GM18867 (cell line): ENCODE data around the gene SLC35F1.

Experiments
- ATAC-seq: cut with Tn5 transposase; IDR thresholded peaks from one replicate; pipeline ENCODE4 v1.9.1; 2021; ENCODE audit warnings: mild to moderate bottlenecking, moderate library complexity; ENCODE audit not compliant: unreplicated experiment

SLC35F1 gene

GRCh38 chr6:118249680-118250079, 342.6 kb downstream of the SLC35F1 start:
- no peak for ATAC-seq

- ATAC-seq, result peak; percentile 64
These were observed 345.4 kb downstream of the SLC35F1 start for GRCh38 chr6:118252474-118252873.

DNA sequence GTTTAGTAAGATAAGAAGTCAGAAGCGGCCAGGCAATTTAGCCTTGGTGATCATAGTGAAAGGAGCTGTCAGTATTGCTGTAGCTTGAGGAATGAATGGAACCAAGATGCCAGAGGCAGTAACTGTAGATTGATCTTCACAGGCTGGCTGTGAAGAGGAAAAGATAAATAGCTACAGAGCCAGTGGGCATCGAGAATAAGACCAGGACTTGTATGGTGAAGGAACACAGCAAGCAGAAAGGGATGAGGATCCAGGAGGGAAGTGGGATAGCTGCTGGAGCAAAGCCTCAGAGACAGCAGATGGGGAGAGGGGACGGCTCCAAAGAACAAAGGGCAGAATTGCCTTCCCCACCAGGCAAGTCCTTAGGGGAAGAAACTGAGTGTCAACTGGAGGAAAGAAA, 346.7 kb downstream of the SLC35F1 start:
- no peak for ATAC-seq

GRCh38 chr6:118260833-118261232, 353.8 kb downstream of the SLC35F1 start:
- no peak for ATAC-seq

GRCh38 chr6:118263921-118264486, 356.9 kb downstream of the SLC35F1 start:
- ATAC-seq, result peak; percentile 53

DNA sequence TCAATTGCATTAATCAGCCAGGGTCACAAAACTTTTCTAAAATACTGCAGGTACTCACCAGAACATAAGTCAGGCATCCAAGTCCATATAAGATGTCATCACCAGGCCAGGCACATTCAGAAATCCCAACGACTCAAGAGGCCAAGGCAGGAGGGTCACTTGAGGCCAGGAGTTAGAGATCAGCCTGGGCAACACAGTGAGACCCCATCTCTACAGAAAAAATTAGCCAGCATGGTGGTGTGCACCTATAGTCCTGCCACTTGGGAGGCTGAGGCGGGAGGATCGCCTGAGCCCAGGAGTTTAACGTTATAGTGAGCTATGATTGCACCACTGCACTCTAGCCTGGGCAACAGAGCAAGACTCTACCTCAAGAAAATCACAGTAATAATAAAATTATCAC, 362.6 kb downstream of the SLC35F1 start:
- no peak for ATAC-seq

DNA sequence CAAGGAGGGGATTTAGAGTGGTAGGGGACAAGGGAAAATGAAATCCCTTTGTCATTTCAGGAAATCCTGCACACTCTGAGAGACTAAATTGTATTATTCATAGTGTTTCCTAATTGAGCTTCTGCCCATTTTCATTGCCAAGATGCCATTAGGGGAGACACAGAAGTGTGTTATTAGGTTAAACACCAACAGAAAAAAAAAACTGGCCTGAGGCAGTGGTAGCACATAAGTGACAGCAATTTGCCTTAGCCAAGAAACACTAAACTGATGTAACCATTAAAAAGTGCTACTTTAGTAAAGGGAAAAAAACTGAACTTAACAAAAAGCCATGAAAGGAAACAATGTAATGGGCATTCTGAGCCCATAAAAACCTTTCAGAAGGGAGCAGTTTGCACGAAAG, 370.6 kb downstream of the SLC35F1 start:
- ATAC-seq, result no peak

DNA sequence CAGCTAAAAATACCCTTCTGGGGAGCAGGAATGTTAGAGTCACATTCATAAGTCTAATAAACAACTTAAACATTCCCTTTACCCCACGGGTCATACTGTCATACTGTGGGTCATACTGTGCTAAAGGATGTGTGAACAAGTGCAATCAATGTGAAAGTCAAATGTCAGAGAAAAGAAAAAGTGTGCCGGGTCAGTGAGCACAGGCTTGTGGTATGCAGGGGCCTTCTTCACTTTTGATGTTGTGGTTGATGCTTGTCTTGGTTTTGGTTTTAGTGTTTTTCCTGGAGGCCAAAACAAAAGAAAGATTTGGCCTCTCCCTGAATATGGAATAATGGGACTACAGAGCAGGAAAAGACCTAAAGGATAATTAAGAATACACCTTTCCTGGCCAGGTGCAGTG, 373.1 kb downstream of the SLC35F1 start:
- ATAC-seq, result peak; percentile 99

GRCh38 chr6:118281291-118281690, 374.2 kb downstream of the SLC35F1 start:
- no peak for ATAC-seq

DNA sequence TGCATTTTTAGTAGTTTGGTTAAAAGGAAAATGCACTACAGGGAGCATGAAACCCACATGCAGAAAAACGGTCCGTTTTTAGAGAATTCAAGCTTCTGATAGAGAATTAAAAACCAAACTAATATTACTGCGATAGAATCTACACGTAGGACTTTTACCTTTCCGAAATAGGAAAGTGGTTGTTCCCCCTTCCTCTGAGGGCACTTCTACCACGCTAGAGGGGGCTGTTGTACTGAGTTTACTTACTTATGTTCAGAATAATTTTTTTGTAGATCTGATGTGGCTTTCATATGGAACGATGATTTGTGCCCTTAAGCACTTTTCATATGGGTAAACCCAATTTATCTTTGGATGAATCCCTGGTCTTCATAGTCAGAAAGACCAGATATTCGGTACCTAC, 376.7 kb downstream of the SLC35F1 start:
- ATAC-seq, result peak; percentile 37

- ATAC-seq, result no peak
These were observed 377.8 kb downstream of the SLC35F1 start for GRCh38 chr6:118284736-118285360.

GRCh38 chr6:118285791-118286190, 378.7 kb downstream of the SLC35F1 start:
- ATAC-seq, result no peak

GRCh38 chr6:118288355-118289124, 381.5 kb downstream of the SLC35F1 start:
- ATAC-seq, result no peak

DNA sequence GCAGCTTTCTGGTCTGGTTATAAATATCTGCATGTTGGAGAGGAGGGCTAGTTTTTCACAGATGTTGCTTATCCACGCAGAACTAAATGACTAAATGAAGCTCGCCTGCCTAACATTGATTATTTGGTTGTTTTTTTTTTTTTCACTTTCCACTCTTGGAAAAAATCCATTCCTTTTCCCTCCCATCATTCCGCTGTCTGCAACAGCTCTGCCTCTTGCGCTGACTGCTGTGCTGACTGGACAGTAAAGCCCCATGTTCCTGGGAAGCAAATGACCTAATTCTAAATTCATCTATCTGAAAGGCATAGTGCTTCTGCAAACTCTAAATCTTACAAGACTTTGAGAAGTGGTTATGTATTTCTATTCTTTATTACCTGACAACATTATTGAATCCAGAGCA, 385.5 kb downstream of the SLC35F1 start:
- no peak for ATAC-seq

DNA sequence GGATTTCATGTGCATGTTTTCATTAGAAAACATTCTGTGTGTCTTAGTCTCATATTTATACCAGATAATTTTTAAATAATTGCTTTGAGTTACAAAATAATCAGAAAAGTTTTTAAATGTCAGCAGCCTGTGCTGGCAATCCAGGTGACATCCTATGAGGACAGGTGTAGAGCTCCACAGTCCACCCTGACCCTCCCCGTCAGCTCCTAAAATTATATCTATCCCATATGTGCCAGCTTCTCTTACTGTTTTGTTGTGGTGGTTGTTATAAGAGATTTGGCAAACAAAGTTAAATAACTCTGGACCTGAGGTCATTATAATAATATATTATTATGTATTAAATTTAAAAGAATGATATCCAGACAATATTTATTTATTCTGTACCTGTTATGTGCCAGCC, 387.8 kb downstream of the SLC35F1 start:
- ATAC-seq, result no peak

DNA sequence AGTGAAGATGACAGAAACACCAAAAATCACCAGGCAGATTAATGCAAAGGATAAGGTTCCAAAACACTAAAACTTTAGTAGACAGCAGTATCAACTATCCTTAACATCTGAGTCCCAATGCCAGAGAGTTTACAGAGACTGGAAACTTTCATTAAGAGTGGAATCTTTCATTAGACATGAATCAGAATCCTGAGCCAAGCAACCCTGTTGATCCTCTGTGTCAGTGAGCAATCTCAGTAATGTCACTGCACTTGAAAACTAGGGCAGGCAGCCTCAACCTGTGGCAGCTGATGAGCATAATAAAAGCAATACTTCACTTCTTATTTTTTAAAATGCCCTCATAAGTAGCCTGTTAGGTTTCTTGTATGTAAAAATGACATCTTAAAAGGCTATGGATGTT, 388.3 kb downstream of the SLC35F1 start:
- no peak for ATAC-seq

DNA sequence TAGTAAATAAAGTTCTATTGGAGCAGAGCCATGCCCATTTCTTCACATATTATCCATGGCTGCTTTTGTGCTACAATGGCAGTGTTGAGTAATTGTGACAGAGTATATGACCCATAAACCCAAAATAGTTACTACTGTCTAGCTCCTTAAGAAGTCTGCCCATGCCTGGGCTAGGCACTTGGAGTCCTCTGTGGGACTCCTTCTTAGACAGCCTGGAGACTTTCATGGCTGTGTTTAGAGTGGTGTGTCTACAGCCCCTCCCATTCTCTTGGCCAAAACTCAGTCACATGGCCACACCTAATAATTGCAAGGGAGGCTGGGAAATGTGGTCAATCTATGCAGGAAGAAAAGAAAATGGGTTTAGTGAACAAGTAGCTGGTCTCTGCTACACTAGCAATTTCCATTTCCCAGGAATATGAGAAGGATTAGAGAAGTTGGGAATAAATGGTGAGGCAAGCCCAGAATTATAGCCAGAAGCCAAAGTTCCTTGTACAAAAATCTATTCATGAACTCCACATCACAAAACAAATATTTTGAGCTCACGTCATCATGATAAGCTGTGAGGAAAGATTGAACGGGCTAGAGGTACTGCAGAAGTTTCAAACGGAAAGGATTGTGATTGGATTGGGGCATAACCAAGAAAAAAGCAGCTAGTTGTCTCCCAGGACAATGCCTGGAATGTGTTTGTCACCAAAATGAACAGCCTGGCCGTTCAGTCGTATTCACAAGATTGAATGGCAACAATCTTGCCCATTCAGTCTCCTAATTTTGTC, 389.3 kb downstream of the SLC35F1 start:
- no peak for ATAC-seq

DNA sequence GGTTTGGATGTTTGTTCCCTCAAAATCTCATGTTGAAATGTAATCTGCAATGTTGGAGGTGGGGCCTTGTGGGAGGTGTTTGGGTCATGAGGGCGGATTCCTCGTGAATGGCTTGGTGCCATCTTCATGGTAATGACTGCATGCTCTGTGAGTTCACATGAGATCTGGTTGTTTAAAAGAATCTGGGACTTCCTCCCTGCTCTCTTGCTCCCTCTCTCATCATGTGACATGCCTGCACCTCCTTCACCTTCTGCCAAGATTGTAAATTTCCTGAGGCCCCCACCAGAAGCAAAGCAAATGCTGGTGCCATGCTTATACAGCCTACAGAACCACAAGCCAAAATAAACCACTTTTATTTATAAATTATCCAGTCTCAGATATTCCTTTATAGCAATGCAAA, 390.8 kb downstream of the SLC35F1 start:
- no peak for ATAC-seq

DNA sequence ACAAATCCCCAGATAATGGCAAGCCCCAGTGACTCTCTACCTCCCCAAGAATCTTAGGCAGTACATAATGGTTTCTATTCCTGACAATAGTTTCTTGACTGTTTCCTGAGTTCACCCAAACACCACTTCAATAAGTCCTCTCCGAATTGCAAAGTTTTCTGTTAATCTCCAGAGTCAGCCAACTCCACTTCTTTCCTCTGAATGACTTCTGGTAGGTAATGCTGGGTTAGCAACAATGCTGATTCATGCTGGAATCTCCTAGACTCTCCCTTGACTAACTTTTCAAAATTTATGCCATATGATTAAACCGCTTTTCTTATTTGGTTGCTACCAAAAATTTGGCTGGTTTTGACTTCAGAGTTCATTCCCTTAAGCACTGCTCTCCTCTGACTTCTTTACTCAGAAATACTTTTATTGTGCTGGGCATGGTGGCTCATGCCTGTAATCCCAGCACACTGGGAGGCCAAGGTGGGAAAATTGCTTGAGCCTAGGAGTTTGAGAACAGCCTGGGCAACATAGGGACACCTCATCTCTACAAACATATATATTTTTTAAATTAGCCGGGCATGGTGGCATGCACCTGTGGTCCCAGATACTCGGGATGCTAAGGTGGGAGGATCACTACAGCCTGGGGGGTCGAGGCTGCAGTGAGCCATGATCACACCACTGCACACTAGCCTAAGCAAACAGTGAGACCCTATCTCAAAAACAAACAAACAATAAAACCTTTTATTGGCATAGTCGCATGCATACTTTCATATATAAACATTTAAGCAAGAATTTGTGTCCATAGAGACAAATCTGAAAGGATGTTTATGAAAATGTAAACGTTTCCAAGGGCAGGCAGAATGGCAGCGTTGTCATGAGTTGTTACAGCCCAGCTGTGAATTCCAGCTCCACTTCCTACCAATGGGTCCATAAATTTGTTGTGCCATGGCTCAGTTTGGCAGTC, 391.7 kb downstream of the SLC35F1 start:
- ATAC-seq, result no peak

DNA sequence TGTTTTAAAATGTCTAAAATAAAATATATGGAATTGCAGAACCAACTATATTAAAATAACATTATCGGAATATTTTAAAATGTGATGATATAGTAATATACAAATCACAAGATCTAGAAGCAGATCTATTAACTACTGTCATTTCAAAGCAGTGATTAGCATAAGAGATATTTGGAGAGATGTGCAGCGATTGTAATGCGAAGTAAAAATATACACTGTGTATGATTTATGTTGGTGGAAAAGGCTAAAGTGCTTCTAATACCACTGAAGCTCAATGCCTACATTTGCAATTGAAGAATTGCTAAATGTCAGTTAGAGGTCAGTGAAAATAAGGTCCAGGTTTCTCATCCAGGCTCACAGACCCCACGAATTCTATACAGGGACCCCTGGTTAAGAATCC, 392.4 kb downstream of the SLC35F1 start:
- ATAC-seq, result no peak
